SK-MEL-5 (cell line): ENCODE data around the gene TSTD2. TPM values are rescaled to one million over a fixed set of nuclear protein-coding genes. Genes with fewer than 3 reads are reported as not detected.
"Not testable (repeated sequence)": the region's sequence is repeated elsewhere in the genome, so short reads cannot be mapped to it uniquely, and the experiment has no call there.

Source experiments
- DNase-seq: peaks from one replicate; pipeline ENCODE4 v3.0.0-alpha.2; 2016; ENCODE audit warnings: low read depth, low spot score
- in situ Hi-C: cut with HindIII; loops from 2 replicates; pipeline ENCODE4 v1.10.0; 2016; ENCODE audit warnings: low sequenced_read_pairs, high pct_unique_total_duplicates, low pct_unique_long_range_greater_than_20kb
- total RNA-seq: library from RNA; depleted of rRNA; stranded (reverse); fragments of >200 nt; shearing (Covaris generic); gene quantifications from 2 replicates; pipeline ENCODE4 v1.2.3, GENCODE V29; 2014

The TSTD2 gene
- total RNA-seq, 1 experiment from 2014 or later = 17.9 TPM

GRCh38 chr9:97574101-97574571 lies 59.0 kb downstream of the TSTD2 start:
- DNase-seq, in situ Hi-C loops: not testable (repeated sequence)

DNA sequence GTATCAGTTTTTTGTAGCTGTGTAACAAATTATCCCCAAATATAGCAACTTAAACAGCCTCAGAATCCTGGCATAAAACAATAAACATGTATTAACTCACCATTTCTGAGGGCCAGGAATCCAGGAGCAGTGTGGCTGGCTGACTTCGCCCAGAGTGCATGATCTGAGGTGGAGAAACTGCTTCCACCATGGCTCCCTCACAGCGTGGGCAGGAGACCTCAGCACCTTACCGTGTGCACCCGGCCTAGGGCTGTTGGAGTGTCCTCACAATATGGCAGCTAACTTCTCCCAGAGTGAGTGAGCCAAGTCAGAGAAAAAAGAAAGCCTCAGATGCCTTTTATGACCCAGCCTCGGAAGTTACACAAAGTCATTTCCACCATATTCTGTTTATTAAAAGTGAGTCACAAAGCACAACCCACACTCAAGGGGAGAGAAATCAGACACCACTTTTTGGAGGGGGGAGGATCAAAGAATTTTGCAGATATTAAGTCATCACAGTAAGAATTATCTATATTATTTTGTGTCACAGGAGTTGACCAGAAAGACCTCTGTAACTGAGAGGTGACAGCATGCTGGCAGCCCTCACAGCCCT lies 59.6 kb downstream of the TSTD2 start:
- no peak for DNase-seq
- in situ Hi-C loops = no loop called here

DNA sequence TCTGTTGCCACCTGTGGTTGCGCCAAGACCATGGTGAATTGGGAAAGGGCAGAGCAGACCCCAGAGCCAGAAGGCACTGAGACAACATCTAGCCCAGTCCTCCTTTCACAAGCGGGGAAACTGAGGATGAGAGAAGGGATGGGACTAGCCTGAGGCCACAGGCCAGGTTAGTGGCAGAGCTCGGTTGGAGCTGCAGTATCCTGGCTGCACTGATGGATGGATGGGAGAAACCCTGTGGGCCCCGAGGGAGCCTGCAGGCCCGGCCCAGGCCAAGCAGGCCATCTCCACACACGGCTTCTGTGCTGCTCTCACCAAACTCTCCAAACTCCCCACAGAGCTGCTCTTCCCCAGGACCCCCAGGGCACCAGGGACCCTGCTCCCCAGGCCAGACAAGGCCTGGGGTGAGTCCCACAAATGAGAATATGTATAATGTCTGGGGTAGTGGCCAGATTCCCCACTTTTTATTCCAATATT lies 60.2 kb downstream of the TSTD2 start:
- in situ Hi-C loops = no loop called here

GRCh38 chr9:97572196-97572891 lies 60.8 kb downstream of the TSTD2 start:
- DNase-seq = no peak
- in situ Hi-C loops = no loop called here

More for the DNA sequence above, 60.2 kb downstream of the TSTD2 start:
- no peak for DNase-seq

- DNase-seq = peak; percentile 60
- in situ Hi-C loops = no loop called here
Measured at GRCh38 chr9:97571664-97572063, 61.5 kb downstream of the TSTD2 start.

GRCh38 chr9:97570899-97571298 lies 62.3 kb downstream of the TSTD2 start:
- DNase-seq = peak; percentile 42
- in situ Hi-C loops = no loop called here

DNA sequence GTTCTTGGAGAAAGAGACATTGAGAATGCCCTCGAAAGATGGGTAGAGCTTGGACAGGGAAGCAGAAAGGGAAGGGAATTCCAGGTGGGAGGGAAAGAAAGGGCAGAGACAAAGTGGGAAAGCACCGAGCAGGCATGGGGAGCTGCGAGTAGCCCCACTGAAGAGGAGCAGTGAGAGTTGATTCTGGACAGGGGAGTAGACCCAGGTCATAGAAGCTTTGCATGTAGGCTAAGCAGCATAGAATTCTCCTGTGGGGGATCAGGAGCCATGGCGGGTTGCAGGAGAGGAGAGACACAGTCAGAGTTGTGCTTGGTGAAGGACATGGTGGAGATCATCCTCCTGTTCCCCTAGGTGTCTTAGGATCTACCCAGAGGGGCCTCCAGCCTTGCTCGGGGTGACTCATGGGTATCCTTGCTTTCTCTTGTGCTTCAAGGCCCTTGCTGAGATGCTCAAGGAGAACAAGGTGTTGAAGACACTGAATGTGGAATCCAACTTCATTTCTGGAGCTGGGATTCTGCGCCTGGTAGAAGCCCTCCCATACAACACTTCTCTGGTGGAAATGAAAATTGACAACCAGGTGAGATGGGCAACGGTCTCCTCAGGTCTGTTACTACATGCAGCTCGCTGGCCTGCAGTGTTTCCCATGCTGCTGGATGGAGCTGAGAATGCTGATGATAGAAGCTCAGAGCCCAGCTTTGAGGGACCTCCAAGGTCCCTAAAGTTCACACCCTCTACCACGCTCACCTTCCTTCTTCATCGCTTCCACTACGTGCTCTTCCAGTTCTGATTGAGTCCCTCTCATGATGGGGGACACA lies 64.5 kb downstream of the TSTD2 start:
- in situ Hi-C loops = no loop called here
- no peak for DNase-seq

- in situ Hi-C loops = no loop called here
- no peak for DNase-seq
Measured at GRCh38 chr9:97567894-97568202, 65.3 kb downstream of the TSTD2 start.

DNA sequence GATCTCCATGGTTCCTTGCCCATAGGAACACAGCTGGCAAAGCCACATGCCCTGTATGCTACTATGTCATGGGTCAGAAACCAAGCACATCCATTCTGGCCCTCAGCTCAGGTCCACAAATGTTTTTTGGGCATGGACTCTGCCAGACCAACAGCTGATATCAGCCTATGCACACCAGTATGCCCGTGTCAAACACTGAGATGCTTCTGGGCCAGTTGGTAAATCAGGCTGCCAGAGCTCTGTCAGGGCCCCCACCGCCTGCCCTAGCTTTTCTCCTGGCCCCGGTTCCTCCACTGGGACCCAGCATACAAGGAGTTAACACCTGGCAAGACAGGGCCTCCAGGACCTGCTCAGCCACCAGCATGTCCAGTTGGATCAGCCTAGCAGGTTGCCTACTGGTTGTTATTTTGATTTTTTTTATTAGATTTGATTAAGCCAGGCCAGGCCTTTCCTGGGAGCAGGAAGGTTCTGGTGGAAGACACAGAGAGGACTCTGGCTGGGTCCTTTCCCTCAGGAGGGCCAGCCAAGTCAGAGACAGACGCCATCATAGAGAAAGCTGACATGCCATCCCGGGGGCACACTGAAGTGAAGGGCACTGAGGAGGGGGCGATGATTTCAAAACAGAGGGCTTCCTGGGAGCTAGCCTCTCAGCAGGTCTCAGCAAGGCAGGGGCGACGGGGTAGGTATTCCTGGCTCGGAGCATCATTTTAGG lies 65.8 kb downstream of the TSTD2 start:
- DNase-seq = no peak
- in situ Hi-C loops = no loop called here

DNA sequence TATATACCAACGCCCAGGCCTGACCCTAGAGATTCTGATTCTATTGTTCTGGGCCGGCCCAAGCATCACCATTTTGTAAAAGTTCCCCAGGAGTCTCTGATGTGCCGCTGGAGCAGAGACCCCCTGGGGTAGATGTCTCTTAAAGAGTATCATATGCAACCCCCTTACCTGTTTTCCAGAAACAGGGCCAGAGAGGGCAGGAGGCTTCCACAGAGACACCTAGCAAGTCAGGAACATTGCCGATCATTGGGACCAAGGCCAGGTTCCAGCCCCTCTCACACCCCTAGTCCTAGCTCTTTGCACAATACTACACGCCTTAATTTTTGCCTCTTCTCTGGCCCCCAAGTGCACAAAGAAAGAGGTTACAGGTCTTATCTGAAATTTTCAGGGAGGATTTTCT lies 67.9 kb downstream of the TSTD2 start:
- in situ Hi-C loops = no loop called here
- DNase-seq = no peak

DNA sequence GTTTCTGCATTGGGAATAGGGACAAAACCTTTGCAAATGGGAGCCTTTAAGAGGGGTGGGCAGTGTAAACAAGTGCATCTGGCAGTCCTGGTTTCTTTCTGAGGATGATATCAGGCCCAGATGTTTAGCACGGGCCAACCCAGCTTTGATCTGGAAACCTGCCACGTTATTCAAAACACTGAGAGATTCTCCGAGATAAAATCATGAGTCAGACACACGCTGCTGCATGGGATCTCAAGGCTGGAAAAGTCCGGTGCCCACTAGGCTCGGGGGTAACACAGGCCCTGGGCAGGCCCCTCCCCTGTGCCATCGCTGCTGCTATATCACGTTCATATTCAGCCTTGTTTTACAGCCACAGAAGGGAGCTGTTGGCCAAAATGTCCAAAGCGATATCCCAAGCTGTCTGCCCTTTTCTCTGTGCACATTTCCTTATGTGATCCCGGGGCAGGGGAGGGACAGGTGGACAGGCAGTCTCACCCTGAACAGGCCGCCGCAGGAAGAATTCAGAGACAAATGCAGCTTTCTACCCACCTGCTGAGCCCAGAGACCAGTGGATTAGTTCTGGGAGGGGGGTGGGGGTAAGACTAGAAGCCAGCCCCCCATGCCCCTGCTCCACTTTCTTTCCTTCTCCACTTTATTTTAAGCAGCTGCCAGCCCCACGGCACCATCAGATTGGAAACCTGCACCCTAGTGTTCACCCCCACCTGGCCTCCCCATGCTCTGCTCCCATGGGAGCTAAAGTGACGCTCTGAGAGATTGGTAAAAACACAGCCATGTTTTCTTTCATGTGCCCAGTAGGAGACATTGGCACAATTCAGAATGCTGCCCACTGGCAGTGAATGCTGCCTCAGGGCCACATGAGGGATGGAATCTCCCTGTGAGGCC lies 68.6 kb downstream of the TSTD2 start:
- in situ Hi-C loops = no loop called here
- peak; percentile 42 for DNase-seq

DNA sequence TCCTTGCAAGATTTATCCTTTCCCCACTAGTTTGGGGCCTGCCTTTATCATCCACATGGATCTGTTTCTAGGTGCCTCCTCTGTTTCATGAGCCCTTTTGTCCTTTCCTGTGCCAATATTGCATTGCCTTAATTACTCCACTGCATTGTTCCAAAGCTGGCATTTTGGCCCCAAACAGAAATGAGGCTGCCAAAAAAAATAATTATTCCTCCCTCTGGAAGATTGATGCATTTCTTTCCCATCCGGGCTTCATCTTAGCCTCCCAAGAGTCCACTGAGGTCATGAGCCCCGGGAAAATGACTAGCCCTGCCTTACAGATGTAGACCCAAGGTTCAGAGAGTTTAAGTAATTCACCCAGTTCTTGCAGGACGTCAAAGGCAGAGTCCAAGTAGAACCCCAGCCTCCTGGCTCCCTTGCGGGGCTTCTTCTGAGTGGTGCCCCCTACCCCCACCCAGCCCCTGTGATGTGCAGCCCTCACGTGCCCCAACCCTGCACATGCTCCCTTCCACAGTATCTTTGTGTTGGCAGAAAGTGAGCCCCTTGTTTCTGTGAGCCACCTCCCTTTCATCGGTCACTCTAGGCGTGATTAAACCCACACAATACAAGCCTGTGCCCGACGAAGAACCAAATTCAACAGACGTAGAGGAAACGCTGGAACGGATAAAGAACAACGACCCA lies 69.6 kb downstream of the TSTD2 start:
- in situ Hi-C loops = no loop called here

DNA sequence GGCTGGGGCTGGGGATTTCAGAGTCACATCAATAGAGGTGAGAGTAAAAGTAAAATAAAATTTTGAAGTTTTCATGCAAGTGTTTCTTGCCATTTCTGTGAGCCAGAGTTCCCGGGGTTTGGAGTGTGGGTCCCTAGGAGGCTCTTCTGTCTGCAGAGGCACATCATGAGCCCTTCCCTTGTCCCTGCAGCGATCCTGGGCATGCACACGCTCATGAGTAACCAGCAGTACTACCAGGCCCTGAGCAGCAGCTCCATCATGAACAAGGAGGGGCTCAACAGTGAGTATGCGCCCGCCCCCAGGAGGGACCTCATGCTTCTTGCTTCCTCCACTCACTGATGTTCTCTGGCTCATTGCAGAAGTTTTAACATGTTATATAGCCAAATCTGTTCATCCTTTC lies 70.6 kb downstream of the TSTD2 start:
- in situ Hi-C loops = no loop called here
- DNase-seq = no peak

More for the DNA sequence above, 69.6 kb downstream of the TSTD2 start:
- no peak for DNase-seq

DNA sequence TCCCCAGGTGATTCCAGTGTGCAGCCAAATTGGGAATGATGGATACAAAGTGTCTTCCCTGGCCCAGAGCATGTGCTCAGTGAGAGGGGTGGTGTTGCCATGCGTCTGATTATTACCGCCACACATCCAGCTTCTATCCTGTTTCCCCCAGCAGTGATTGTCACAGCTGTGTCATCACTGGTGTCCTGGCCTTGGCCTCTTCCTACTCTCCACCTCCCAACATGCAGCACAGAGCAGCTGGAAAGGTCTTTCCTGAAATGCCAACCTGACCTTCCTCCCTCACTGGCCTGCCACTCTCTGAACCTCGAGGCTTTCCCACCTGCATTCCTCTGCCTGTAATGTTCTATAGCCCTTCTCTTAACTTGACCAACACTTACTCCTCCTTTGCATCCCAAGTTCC lies 71.7 kb downstream of the TSTD2 start:
- in situ Hi-C loops = no loop called here
- DNase-seq = no peak

DNA sequence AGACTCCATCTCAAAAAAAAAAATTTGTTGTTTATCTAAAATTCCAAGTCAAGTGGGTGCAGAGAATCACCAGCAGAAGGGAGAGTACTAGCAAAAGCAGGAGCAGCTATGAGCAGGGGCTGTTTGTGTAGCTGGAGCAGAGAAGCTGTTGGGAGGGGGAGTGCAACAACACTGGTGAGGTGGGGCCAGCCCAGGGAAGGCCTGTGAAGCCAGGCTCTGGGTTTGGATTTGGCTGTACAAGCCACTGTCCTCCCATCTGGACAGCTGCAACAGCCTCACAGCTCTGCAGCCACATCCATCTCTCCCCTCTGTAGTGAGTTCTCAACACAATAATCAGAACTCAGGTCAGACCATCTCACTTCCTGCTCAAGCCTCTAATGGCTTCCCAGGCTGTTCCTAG lies 72.3 kb downstream of the TSTD2 start:
- in situ Hi-C loops = no loop called here
- DNase-seq = no peak

- DNase-seq = no peak
- in situ Hi-C loops = no loop called here
Measured at GRCh38 chr9:97560154-97560553, 73.0 kb downstream of the TSTD2 start.

- in situ Hi-C loops = no loop called here
- DNase-seq = no peak
Measured at GRCh38 chr9:97559111-97559514, 74.1 kb downstream of the TSTD2 start.
